NCI-H2081 treated with DMSO at 0.1 percent for 48 hours (cell line): ENCODE results near the gene DDN.

Source experiments
- DNase-seq: peaks from one replicate; lab custom pipeline; 2025; lab: John Stamatoyannopoulos, UW

DDN gene

GRCh38 chr12:49013428-49013827 is 14.3 kb upstream of the DDN start:
- DNase-seq: no peak

GRCh38 chr12:49012739-49013138 is 13.6 kb upstream of the DDN start:
- DNase-seq: no peak

GRCh38 chr12:49010092-49010668 is 11.0 kb upstream of the DDN start:
- DNase-seq: no peak

GRCh38 chr12:49008943-49009342 is 9.8 kb upstream of the DDN start:
- DNase-seq: no peak

GRCh38 chr12:49000346-49000745 is 1.2 kb upstream of the DDN start:
- DNase-seq: no peak

GRCh38 chr12:48998497-48999353 is 450 bp downstream of the DDN start:
- DNase-seq: no peak

GRCh38 chr12:48997719-48998496 is 1.3 kb downstream of the DDN start:
- DNase-seq: no peak

- DNase-seq: no peak
Observed at GRCh38 chr12:48996794-48997718, 2.1 kb downstream of the DDN start.

GRCh38 chr12:48995086-48995879 is 3.9 kb downstream of the DDN start:
- peak; percentile 50 for DNase-seq

GRCh38 chr12:48994224-48995085 is 4.7 kb downstream of the DDN start:
- DNase-seq: no peak

- no peak for DNase-seq
Observed at GRCh38 chr12:48993787-48994186, 5.4 kb downstream of the DDN start.

- no peak for DNase-seq
Observed at GRCh38 chr12:48991247-48992050, 7.7 kb downstream of the DDN start.

- DNase-seq: no peak
Observed at GRCh38 chr12:48990552-48990951, 8.6 kb downstream of the DDN start.

GRCh38 chr12:48988030-48988649 is 11.0 kb downstream of the DDN start:
- DNase-seq: no peak

- no peak for DNase-seq
Observed at GRCh38 chr12:48986720-48987291, 12.4 kb downstream of the DDN start.

GRCh38 chr12:48985901-48986300 is 13.3 kb downstream of the DDN start:
- DNase-seq: no peak

GRCh38 chr12:48985475-48985897 is 13.7 kb downstream of the DDN start:
- DNase-seq: no peak

GRCh38 chr12:48982397-48983080 is 16.6 kb downstream of the DDN start:
- DNase-seq: no peak
